Measurements from ENCODE around the gene PIGW. TPM values are rescaled to one million over a fixed set of nuclear protein-coding genes. Genes with fewer than 3 reads are reported as not detected.

The PIGW gene
- total and polyA plus RNA-seq, 2 donors from 2014 or later: 4.7 to 11.1 TPM

DNA sequence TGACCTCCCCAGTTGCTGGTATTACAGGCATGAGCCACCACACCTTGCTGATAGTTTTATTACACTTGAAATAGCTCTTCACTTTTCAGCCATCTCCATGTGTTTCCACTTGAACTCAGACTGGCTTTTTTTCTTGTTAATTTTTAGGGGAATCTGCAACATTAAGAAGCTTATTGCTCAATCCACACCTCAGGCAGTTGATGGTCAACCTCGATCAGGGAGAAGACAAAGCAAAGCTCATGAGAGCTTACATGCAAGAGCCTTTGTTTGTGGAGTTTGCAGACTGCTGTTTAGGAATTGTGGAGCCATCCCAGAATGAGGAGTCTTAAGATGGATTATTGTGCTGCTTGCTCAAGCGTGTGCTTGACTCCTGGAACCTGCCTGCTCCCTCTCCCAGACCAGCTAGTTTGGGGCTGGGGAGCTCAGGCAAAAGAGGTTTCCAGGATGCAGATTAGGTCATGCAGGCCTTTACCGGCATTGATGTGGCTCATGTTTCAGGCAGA lies 39.7 kb upstream of the PIGW start:
- DNase-seq (no peak), FAIRE-seq (no peak)
- Histone ChIP-seq H3K9me3 (ENCODE audit: control insufficient read depth in 2 of 3, insufficient read depth in 1 of 3, low read length in 3 of 3) (no peaks in the 10 kb centered on the region), H3K27me3 (ENCODE audit: control insufficient read depth, insufficient read depth, low read length) (no peaks in the 10 kb centered on the region), H3K9ac (ENCODE audit: low read length in 3 of 3) (no peak overlapping the region), H3K27ac (ENCODE audit: low read depth in 2 of 2, low read length in 2 of 2) (no peak overlapping the region), H3K36me3 (ENCODE audit: control insufficient read depth in 2 of 3, insufficient read depth in 3 of 3, low read length in 3 of 3) (peaks cover 12 to 66% (median 40%) of the 10 kb centered on the region in 3 donors), H3K4me3 (ENCODE audit: low read length in 3 of 3) (no peak overlapping the region), H3K4me1 (ENCODE audit: control insufficient read depth in 2 of 3, insufficient read depth in 2 of 3, low read depth in 1 of 3, low read length in 3 of 3) (no peaks in the 10 kb centered on the region)
- intact Hi-C loops (cut with DNase I): no loop called here
- TF ChIP-seq, protein P1, sequence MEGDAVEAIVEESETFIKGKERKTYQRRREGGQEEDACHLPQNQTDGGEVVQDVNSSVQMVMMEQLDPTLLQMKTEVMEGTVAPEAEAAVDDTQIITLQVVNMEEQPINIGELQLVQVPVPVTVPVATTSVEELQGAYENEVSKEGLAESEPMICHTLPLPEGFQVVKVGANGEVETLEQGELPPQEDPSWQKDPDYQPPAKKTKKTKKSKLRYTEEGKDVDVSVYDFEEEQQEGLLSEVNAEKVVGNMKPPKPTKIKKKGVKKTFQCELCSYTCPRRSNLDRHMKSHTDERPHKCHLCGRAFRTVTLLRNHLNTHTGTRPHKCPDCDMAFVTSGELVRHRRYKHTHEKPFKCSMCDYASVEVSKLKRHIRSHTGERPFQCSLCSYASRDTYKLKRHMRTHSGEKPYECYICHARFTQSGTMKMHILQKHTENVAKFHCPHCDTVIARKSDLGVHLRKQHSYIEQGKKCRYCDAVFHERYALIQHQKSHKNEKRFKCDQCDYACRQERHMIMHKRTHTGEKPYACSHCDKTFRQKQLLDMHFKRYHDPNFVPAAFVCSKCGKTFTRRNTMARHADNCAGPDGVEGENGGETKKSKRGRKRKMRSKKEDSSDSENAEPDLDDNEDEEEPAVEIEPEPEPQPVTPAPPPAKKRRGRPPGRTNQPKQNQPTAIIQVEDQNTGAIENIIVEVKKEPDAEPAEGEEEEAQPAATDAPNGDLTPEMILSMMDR (IDR thresholded peaks at IDR 0.05; ENCODE audit: borderline replicate concordance, extremely low read depth, insufficient read depth): no peak

DNA sequence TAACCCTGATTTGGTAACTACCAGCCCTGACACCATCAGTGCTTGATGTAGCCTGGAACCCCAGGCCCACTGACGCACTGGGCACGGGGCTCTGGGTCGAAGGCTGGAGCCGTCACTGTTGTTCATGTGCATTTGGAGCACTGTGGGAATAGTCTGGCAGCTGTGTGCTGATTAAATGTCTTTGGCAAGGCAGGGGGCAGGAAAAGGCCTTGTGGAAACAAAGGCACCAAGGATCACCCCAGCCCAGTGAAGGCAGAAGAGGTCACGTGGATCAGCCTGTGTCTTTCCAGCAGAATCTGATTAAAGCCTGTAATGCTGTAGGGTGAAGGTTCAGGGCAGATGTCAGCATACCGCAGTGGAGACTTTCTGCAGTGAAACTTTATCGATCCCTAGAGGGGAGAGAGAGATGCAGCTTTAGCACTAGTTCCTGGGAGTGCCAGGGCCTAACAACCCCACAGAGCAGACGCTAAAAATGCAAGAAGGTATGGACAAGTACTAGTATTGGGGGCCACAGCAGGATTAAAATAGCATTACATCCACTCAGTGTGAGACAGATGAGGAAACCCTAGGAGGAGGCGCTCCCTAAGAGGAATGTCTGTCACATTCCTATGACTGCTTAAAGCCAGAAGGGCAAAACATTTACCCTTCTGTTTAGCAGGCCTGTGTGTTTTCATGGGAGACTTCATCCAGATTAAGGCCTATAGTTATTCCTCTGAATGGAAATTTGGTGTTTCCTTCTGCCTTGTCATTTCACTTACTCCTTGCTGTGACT lies 38.6 kb upstream of the PIGW start:
- FAIRE-seq (no peak), DNase-seq (peak in 1 of 5 donors; percentile 27)
- no peak overlapping the region for H3K4me3 ChIP-seq (ENCODE audit: low read length in 3 of 3)
- no peak overlapping the region for H3K9ac ChIP-seq (ENCODE audit: low read length in 3 of 3)
- intact Hi-C loops (cut with DNase I): no loop called here
- no peaks in the 10 kb centered on the region for H3K9me3 ChIP-seq (ENCODE audit: control insufficient read depth in 2 of 3, insufficient read depth in 1 of 3, low read length in 3 of 3)
- H3K36me3 ChIP-seq (ENCODE audit: control insufficient read depth in 2 of 3, insufficient read depth in 3 of 3, low read length in 3 of 3): peaks cover 12 to 66% (median 43%) of the 10 kb centered on the region in 3 donors
- no peaks in the 10 kb centered on the region for H3K27me3 ChIP-seq (ENCODE audit: control insufficient read depth, insufficient read depth, low read length)
- TF ChIP-seq, protein P1 (IDR thresholded peaks at IDR 0.05; ENCODE audit: borderline replicate concordance, extremely low read depth, insufficient read depth): no peak
- no peaks in the 10 kb centered on the region for H3K4me1 ChIP-seq (ENCODE audit: control insufficient read depth in 2 of 3, insufficient read depth in 2 of 3, low read depth in 1 of 3, low read length in 3 of 3)
- no peak overlapping the region for H3K27ac ChIP-seq (ENCODE audit: low read depth in 2 of 2, low read length in 2 of 2)

DNA sequence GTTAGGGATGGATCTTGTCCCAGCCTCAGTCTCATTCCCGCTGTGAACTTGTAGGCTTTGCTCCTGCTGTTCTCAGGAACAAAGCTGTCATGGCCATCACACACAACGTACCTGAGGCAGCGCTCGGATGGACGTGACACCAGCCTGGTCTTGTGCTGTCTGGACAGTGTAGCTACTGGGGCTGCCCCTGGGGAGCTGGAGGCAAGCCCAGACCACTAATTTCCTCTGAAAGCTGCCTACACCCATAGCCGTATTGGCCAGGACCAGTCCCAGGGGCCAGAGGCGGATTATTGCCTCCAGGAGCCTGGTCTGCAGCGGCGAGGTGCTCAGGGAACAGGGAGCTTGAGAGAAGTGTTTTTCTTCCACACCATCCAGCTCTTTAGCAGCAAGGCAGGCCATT lies 36.6 kb upstream of the PIGW start:
- FAIRE-seq (no peak), DNase-seq (peak in 1 of 5 donors; percentile 35)
- Histone ChIP-seq H3K36me3 (ENCODE audit: control insufficient read depth in 2 of 3, insufficient read depth in 3 of 3, low read length in 3 of 3) (peaks cover 9 to 53% (median 45%) of the 10 kb centered on the region in 3 donors), H3K9me3 (ENCODE audit: control insufficient read depth in 2 of 3, insufficient read depth in 1 of 3, low read length in 3 of 3) (no peaks in the 10 kb centered on the region), H3K4me1 (ENCODE audit: control insufficient read depth in 2 of 3, insufficient read depth in 2 of 3, low read depth in 1 of 3, low read length in 3 of 3) (no peaks in the 10 kb centered on the region), H3K27me3 (ENCODE audit: control insufficient read depth, insufficient read depth, low read length) (no peaks in the 10 kb centered on the region), H3K4me3 (ENCODE audit: low read length in 3 of 3) (no peak overlapping the region), H3K9ac (ENCODE audit: low read length in 3 of 3) (no peak overlapping the region), H3K27ac (ENCODE audit: low read depth in 2 of 2, low read length in 2 of 2) (no peak overlapping the region)
- TF ChIP-seq, protein P1 (IDR thresholded peaks at IDR 0.05; ENCODE audit: borderline replicate concordance, extremely low read depth, insufficient read depth): no peak
- intact Hi-C loops (cut with DNase I): no loop called here
